Stimulated activated CD8-positive, alpha-beta memory T cell treated with anti-CD3 and anti-CD28 coated beads, Interleukin-15, amount 100 ng/mL, for 1 hour (primary cell): ENCODE data around the gene BIRC2.
"Not testable (repeated sequence)": the region's sequence is repeated elsewhere in the genome, so short reads cannot be mapped to it uniquely, and the experiment has no call there.

ENCODE experiments used
- DNase-seq: peaks from one replicate; pipeline ENCODE4 v3.0.0-alpha.2; 2020; ENCODE audit warnings: low read depth

BIRC2 gene

DNA sequence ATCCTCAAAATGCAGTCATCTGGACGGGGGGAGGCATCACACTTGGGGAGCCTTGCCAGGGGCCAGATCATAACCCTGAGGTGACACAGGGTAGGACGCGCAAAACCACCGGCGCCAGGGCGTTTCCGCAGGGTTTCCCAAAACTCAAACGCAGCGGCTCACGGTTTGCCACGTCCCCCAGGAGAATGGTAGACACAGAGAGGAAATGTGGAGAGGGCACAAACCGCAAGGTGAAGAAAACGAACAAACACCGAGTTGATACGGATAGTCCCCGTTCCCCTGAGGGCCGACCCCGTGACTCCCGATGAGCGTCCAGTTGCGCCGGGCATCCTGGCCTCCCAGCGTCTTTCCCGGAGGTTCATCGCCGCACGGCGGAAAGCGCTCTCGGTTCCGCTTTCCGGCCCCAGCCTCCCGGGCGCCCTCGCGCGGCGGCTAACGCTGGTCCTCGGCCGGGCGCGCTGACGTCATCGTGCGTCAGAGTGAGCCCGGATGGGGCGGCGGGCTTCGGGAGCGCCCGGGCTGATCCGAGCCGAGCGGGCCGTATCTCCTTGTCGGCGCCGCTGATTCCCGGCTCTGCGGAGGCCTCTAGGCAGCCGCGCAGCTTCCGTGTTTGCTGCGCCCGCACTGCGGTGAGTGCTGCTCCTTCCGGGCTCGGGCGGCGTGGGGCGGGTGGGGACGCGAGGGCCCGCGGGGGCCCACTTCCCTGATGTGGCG lies at the start of gene BIRC2:
Gene BIRC2 (plus strand): TSS at position 467 of the 714 bp plus-strand sequence. CDS start 2,641 bp downstream, outside the sequence.
- DNase-seq, result peak; percentile 89

GRCh38 chr11:102300837-102301236 lies 46.2 kb upstream of the BIRC2 start:
- not testable (repeated sequence) for DNase-seq

GRCh38 chr11:102302241-102302640 lies 44.8 kb upstream of the BIRC2 start:
- DNase-seq, result no peak

- no peak for DNase-seq
Measured at GRCh38 chr11:102304686-102305085, 42.3 kb upstream of the BIRC2 start.

DNA sequence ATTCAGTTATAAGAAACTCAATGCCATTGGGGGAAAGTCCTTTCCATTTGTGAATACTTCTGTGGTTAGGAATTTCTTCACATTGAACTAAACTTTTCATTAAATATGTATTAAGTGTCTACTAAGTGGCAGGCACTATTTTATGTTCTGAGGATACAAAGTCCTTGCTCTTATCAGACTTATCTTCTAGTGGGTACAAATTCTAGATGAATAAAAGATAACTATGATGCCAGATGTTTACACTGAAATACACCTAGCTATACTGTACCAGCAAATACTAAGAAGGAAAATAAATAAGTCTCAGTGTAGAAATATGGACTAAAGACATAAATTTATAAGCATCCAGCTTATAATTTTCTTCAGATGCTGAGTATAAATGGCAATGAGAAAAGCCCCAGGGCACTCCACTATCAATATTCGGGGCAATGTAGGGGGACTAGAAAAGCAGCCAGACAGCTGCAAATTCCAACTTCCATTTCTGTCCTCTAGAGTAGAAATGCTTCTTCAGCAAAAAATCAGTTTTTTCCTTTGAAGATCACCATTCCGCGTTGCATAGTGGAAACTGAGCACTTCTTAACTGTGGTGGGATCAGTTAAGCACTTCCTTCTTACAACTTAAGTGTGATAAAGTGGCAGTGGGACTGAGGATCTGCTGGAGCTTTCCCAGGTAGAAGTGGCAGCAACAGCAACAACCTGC lies 41.5 kb upstream of the BIRC2 start:
- DNase-seq, result no peak

DNA sequence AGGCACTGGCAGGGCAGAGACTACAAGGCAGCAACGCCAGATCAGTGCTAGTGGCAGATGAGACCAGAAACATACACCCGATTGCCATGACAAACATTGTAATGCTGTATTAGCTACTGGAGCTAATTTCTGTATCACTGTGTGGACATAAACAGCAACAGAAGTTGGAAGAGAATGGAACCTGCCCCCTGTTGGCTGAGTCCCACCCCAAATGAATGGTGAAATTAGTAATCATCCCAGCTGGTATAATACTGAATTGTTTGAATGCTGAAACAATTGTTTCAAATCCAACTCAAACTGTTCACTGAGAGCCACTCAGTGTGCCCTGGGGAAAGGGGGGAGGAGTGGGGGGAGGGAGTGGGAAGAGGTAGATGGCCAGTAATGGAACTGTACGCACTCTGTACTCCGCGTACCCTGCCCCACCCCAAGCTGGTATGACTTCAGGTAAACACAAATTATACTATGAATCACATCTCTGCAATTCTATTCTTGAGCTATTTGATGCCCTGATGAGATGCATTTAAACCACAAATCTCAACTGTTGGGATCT lies 40.9 kb upstream of the BIRC2 start:
- no peak for DNase-seq

DNA sequence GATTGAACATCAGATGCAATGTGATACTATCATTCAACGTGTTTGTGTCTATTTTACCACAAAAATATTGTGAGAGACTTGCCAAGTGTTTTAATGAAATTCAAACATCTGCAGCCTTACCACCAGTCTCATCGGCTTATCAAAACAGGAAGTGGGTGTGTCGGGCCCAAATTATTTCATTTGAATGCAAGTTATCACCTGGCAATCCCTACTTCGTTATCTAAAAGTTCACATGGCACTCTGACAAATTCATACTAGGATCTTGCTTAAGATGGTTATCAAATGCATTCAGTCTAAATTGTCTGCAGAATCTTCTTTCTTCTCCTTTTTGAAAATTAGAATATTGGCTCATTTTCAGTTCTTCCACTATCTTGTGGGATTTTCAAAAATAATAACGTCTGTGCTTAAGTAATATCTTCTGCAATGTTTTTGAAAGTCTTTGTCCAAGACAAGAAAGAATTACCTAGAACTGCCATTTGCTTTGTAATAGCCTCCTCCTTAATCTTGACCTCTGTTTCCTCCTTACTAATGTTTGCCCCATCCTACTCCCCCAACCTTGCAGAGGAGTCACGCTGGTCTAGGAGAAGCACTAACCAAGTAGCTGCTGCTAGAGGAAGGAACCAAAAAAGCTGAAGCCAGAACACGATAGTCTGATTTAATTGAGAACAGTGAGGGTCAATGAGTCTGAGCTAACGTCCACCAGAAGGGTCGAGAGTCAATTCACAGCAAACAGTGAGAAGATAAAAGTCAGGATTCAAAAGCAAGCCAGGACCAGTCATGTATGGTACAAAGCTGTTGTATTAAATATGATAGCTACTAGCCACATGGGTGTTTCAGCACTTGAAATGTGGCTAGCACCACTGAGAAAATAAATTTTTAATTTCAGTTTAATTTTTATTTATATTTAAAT lies 39.9 kb upstream of the BIRC2 start:
- DNase-seq, result no peak

- DNase-seq, result no peak
Measured at GRCh38 chr11:102307727-102308038, 39.3 kb upstream of the BIRC2 start.

DNA sequence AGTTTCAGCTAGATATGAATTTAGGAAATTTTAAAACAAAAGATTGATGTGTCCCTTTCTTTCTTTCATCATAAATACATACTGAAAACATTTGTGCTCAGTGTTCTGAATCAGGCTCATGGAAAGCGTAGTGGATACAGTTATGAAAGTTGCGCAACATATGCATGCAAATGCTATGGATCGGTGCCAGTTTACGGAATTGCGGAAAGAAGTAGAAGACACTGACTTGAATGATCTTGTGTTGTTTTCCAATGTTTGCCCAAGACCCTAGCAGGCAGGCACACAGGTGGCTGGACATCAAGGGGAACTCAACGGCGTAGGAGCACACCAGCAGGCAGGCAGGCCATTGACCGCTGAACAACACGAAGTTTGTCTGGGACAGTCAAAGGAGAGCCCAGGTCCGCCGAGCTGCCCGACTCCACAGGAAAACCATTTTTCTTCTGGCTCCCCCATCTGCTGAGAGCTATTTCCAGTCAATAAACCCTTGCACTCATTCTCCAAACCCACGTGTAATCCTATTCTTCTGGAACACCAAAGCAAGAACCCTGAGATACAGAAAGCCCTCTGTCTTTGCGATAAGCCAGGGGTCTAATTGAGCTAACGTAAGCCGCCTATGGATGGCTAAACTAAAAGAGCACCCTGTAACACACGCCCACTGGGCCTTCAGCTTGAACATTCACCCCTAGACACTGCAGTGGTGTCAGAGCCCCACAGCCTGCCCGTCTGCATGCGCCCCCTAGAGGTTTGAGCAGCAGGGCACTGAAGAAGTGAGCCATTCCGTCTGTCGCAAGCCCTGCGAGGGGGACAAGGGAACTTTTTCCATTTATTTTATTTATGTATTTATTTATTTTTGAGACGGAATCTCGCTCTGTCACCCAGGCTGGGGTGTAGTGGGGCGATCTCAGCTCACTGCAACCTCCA lies 37.1 kb upstream of the BIRC2 start:
- DNase-seq, result no peak

GRCh38 chr11:102312667-102313066 lies 34.3 kb upstream of the BIRC2 start:
- no peak for DNase-seq

DNA sequence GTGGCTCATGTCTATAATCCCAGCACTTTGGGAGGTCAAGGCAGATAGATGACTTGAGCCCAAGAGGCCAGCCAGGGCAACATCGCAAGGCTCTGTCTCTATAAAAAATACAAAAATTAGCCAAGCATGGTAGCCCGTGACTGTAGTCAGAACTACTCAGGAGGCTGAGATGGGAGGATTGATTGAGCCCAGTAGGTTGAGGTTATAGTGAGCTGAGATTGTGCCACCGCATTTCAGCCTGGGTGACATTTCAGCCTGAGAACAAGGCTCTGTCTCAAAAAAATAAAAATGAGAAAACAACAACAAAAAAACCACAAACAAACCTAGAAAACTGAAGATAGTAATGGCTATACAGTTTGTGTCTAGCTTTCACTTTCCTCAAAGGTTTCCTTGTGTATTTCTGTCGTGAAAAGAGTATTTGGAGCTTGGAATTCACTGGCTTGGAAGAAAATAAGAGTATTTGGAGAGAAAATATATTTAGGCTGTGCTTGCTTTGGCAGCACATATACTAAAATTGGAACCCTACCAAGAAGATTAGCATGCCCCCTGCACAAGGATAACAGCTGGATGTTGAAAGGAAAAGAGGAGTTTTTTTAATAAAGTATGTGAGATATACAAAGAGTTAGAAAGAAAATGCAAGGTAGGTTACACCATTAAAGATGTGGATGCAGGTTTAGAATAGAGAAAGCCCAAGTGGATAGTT lies 33.6 kb upstream of the BIRC2 start:
- no peak for DNase-seq

GRCh38 chr11:102314784-102315183 lies 32.2 kb upstream of the BIRC2 start:
- no peak for DNase-seq

GRCh38 chr11:102316346-102316904 lies 30.6 kb upstream of the BIRC2 start:
- DNase-seq, result no peak

- DNase-seq, result peak; percentile 79
Measured at GRCh38 chr11:102317099-102317767, 29.8 kb upstream of the BIRC2 start, which contains the start of gene BIRC3. BIRC3 (plus strand) TSS chr11:102317484; CDS start chr11:102324510, 7,026 bp downstream.

- no peak for DNase-seq
Measured at GRCh38 chr11:102317768-102318103, 29.3 kb upstream of the BIRC2 start.

DNA sequence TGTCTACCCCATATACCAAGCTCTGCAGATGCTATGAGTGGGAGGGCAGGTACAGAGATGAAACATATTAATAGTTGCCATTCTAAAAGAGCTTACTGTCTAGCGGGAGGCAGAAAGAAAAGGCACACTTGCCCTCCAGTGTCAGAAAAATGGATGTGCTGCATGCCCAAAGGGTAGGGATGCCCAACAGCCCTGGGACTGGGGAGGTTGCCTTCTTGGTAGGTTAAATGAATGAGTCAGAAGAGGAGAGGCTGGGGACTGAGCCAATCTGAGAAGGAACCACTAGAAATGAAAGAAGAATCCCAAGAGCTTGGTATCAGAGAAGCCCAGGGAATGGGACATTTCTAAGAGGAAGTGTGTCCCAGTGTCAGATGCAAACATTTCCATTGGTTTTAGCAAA lies 28.5 kb upstream of the BIRC2 start:
- DNase-seq, result peak; percentile 17

GRCh38 chr11:102319544-102319943 lies 27.5 kb upstream of the BIRC2 start:
- no peak for DNase-seq

DNA sequence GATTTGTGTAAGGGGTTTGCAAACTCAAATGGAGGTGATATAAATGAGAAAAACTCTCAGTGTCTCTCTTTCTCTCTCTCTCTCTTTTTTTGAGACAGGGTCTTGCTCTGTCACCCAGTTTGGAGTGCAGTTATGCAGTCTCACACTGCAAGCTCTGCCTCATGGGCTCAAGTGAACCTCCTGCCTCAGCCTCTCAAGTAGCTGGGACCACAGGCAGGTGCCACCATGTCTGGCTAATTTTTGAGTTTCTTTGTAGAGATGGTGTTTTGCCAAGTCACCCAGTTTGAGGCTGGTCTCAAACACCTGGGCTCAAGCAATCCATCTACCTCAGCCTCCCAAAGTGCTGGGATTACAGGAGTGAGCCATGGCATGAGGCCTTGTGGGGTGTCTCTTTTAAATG lies 26.8 kb upstream of the BIRC2 start:
- DNase-seq, result no peak

- DNase-seq, result no peak
Measured at GRCh38 chr11:102320679-102321078, 26.3 kb upstream of the BIRC2 start.

DNA sequence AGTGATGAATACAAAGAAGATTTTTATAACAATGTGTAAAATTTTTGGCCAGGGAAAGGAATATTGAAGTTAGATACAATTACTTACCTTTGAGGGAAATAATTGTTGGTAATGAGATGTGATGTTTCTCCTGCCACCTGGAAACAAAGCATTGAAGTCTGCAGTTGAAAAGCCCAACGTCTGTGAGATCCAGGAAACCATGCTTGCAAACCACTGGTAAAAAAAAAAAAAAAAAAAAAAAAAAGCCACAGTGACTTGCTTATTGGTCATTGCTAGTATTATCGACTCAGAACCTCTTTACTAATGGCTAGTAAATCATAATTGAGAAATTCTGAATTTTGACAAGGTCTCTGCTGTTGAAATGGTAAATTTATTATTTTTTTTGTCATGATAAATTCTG lies 24.5 kb upstream of the BIRC2 start:
- no peak for DNase-seq
